Kidney glomerular epithelial cell (primary cell): Measurements from ENCODE around the gene SLFN14.
"Not testable (repeated sequence)": the region's sequence is repeated elsewhere in the genome, so short reads cannot be mapped to it uniquely, and the experiment has no call there.

Experiments used
- DNase-seq: peaks from one replicate; lab custom pipeline; 2025; lab: John Stamatoyannopoulos, UW

Gene SLFN14

DNA sequence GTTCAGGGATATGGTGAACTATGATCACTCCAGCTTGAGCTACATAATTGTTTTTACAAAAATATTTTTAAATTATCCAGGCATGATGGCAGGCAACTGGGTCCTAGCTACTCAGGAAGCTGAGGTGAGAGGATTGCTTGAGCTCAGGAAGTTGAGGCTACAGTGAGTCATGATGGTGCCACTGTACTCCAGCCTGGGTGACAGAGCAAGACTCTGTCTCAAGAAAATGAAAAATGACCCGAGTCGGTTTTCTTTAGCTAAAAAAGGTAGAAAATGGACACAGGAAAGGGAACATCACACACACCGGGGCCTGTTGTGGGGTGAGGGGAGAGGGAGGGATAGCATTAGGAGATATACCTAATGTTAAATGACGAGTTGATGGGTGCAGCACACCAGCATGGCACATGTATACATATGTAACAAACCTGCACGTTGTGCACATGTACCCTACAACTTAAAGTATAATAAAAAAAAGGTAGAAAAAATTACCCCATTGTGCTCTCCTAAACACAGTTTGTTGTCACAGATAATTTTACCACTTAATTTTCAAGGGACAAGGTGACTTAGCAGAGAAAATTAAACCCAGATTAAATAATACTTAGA is 38.9 kb downstream of the SLFN14 start:
- DNase-seq, result not testable (repeated sequence)

DNA sequence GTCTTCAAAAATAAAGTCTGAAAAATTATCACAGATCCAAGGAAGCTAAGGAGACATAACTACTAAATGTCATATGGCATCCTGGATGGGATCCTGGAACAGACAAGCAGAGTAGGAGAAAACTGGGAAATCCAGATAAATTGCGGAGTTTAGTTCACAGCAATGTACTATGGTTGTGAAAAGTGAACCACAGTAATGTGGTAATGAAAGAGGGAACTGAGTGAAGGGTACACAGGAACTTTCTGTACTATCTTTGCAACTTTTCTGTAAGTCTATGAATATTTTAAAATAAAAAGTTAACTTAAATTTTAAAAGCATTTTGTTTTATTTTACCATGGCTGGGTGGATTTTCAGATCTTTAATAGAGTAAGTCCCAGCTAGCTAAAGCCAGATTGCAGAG is 39.5 kb downstream of the SLFN14 start:
- no peak for DNase-seq

DNA sequence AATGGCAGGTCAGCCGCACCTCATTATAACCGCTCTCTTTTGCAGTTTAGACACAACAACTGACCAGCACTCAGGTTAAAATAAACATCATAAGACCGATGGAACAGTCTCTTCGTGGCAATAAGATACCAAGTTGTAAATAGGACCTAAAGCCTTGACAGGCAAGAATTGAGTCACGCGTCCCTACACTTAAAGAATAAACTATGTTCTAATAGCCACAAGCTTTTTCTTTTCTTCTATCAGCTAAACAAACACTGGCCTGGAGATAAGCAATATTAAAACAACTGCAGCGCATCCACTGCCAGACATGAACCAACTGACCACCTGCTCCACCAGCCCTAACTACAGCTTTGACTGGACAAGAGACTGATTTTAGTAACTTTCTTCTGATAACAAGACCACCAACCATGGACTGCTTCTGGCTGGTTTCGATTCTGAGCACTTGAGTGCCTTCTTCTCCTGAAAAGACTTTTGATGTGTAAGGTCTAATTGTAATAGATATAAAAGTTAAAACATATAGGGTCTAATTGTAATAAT is 40.6 kb downstream of the SLFN14 start:
- DNase-seq, result no peak

DNA sequence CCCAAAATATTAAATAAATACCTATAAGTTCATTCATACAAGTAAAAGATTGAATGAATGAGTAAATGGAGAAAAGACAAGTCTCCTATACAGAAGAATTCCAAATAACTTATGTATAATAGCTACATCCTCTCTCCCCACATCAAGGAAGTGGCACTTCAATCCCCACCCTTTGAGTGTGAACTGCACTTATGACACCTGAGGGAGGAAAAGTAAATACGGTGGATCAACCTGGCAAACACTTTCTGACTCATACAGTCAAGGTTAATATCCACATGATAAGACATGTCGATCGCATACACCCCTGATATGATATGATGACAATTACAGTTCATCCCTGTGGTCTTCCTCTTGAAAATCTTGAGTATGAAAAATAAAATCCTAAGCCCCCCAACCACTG is 41.2 kb downstream of the SLFN14 start:
- DNase-seq, result no peak

DNA sequence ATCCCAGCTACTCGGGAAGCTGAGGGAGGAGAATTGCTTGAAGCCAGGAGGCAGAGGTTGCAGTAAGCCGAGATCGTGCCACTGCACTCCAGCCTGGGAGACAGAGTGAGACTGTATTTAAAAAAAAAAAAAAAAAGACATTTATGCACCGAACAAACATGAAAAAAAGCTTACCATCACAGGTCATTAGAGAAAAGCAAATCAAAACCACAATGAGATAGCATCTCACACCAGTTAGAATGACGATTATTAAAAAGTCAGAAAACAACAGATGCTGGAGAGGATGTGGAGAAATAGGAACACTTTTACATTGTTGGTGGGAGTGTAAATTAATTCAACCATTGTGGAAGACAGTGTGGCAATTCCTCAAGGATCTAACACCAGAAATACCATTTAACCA is 42.2 kb downstream of the SLFN14 start:
- not testable (repeated sequence) for DNase-seq

DNA sequence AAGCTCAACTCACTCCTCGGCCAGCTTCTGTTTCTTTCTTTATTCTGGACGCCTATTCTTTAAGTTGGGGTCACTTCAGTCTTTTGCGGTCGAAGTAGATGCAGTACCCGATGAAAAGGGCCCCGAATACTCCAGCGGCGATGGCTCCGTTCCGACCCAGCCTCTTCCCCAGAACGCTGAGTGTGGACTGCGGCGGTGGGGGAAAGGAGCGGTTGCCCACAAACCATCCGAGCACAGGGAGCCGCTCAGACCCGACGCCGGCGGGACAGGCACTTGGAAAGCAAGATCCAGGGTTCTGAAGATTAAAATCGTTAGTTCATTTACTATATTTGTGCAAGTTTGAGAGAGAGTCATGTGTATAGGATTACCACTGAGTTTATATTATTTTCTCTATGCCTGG is 45.6 kb downstream of the SLFN14 start:
- no peak for DNase-seq

DNA sequence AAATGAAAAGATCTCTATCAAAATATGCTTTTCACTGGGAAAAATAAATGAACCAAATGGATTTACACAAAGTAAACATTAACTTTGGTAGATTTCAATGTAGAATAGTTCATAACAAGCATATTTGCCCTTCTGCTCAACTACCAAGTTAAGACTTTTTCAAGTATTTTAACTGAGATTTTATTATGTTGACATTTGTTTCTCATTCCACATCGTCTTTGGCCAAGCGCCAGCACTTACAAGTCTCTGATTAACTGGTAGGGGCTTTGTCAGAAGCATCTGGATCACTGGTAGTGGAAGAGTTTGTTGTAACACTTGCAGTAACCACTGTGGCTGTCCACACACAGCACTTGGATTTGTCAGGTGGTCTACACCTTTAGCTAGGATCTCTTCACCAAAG is 46.1 kb downstream of the SLFN14 start:
- DNase-seq, result no peak
